Mesenchymal stem cell (in vitro differentiated cells and primary cell): Measurements from ENCODE around the gene ING2.

ENCODE experiments used
- DNase-seq: peaks from one replicate; pipeline ENCODE4 v3.0.0-alpha.2; 2013
- H2AFZ ChIP-seq: one replicate; pipeline ENCODE4 v1.6.1; 2013; ENCODE audit warnings: low read depth, mild to moderate bottlenecking, control low read depth, inconsistent platforms, low read length, moderate library complexity
- H2AK5ac ChIP-seq: 2 replicates; pipeline ENCODE4 v1.6.1; 2013; ENCODE audit warnings: low read length, moderate library complexity, mild to moderate bottlenecking, inconsistent platforms; ENCODE audit not compliant: severe bottlenecking
- H2BK120ac ChIP-seq: one replicate; pipeline ENCODE4 v1.6.1; 2013; ENCODE audit warnings: low read depth, mild to moderate bottlenecking, inconsistent platforms, low read length, moderate library complexity
- H2BK12ac ChIP-seq, 2 experiments: one replicate each; pipeline ENCODE4 v1.6.1; 2013; ENCODE audit warnings: inconsistent platforms in 2 of 2, low read length in 2 of 2, mild to moderate bottlenecking in 2 of 2, moderate library complexity in 2 of 2, control low read depth in 1 of 2
- H2BK15ac ChIP-seq: one replicate; pipeline ENCODE4 v1.6.1; 2013; ENCODE audit warnings: mild to moderate bottlenecking, low read depth, inconsistent platforms; ENCODE audit not compliant: poor library complexity, severe bottlenecking
- H2BK5ac ChIP-seq: 2 replicates; pipeline ENCODE4 v1.6.1; 2013; ENCODE audit warnings: low read depth, mild to moderate bottlenecking, low read length, control low read depth, inconsistent platforms; ENCODE audit not compliant: poor library complexity, severe bottlenecking
- H3K14ac ChIP-seq, 2 experiments: one replicate each; pipeline ENCODE4 v1.6.1; 2013; ENCODE audit warnings: inconsistent platforms in 2 of 2, low read length in 2 of 2, control low read depth in 1 of 2, mild to moderate bottlenecking in 1 of 2, moderate library complexity in 1 of 2
- H3K18ac ChIP-seq, 2 experiments: one replicate each; pipeline ENCODE4 v1.6.1; 2013; ENCODE audit warnings: inconsistent platforms in 2 of 2, low read length in 2 of 2, control low read depth in 1 of 2, low read depth in 1 of 2, mild to moderate bottlenecking in 1 of 2
- H3K23ac ChIP-seq, 2 experiments: one replicate each; pipeline ENCODE4 v1.6.1; 2013; ENCODE audit warnings: inconsistent platforms in 2 of 2, low read length in 2 of 2, mild to moderate bottlenecking in 2 of 2, moderate library complexity in 2 of 2, control low read depth in 1 of 2
- H3K27ac ChIP-seq: 2 replicates; pipeline ENCODE4 v1.5.1; 2013; ENCODE audit warnings: mild to moderate bottlenecking, moderate library complexity, low read length, control low read depth, inconsistent platforms; ENCODE audit not compliant: poor library complexity, severe bottlenecking
- H3K27me3 ChIP-seq, 2 experiments: 2 replicates each; pipeline versions ENCODE4 v1.6.1 to v1.7.0; 2013; ENCODE audit warnings: low read length in 2 of 2, mild to moderate bottlenecking in 2 of 2, moderate library complexity in 2 of 2, control low read depth in 1 of 2, inconsistent platforms in 1 of 2; ENCODE audit not compliant: control insufficient read depth in 1 of 2, insufficient read depth in 1 of 2
- H3K36me3 ChIP-seq, 2 experiments: 2 replicates each; pipeline versions ENCODE4 v1.6.1 to v1.7.0; 2013; ENCODE audit warnings: low read length in 2 of 2, control low read depth in 1 of 2, inconsistent platforms in 1 of 2, low read depth in 1 of 2, mild to moderate bottlenecking in 1 of 2; ENCODE audit not compliant: insufficient read depth in 2 of 2, control insufficient read depth in 1 of 2
- H3K4ac ChIP-seq, 2 experiments: one replicate each; pipeline ENCODE4 v1.6.1; 2013; ENCODE audit warnings: inconsistent platforms in 2 of 2, low read length in 2 of 2, mild to moderate bottlenecking in 2 of 2, moderate library complexity in 2 of 2, control low read depth in 1 of 2, low read depth in 1 of 2
- H3K4me1 ChIP-seq: 2 replicates; pipeline ENCODE4 v1.6.1; 2013; ENCODE audit warnings: low read depth, low read length, control low read depth; ENCODE audit not compliant: control insufficient read depth, insufficient read depth
- H3K4me2 ChIP-seq: 2 replicates; pipeline ENCODE4 v1.6.1; 2013; ENCODE audit warnings: low read length, mild to moderate bottlenecking, inconsistent platforms; ENCODE audit not compliant: poor library complexity, severe bottlenecking
- H3K4me3 ChIP-seq, 2 experiments: 2 replicates each; pipeline versions ENCODE4 v1.5.1 to v1.7.0; 2013; ENCODE audit warnings: low read length in 2 of 2, mild to moderate bottlenecking in 2 of 2, control low read depth in 1 of 2, low read depth in 1 of 2; ENCODE audit not compliant: insufficient read depth in 1 of 2
- H3K79me1 ChIP-seq: replicated peaks from 2 replicates; pipeline ENCODE4 v1.6.1; 2013; ENCODE audit warnings: mild to moderate bottlenecking, control low read depth, low read length, inconsistent platforms; ENCODE audit not compliant: poor library complexity, severe bottlenecking
- H3K9ac ChIP-seq: 2 replicates; pipeline ENCODE4 v1.7.0; 2013; ENCODE audit warnings: mild to moderate bottlenecking, low read length, moderate library complexity
- H3K9me3 ChIP-seq: 2 replicates; pipeline ENCODE4 v1.7.0; 2013; ENCODE audit warnings: mild to moderate bottlenecking, low read length; ENCODE audit not compliant: control insufficient read depth
- H4K8ac ChIP-seq: one replicate; pipeline ENCODE4 v1.6.1; 2013; ENCODE audit warnings: inconsistent platforms, mild to moderate bottlenecking, low read length, moderate library complexity
- H4K91ac ChIP-seq: one replicate; pipeline ENCODE4 v1.6.1; 2013; ENCODE audit warnings: mild to moderate bottlenecking, low read length, inconsistent platforms
- WGBS: methylation state at CpG from one replicate; pipeline ENCODE4 v1.1.7; 2013; ENCODE audit warnings: mixed read lengths; 5-methylcytosine and 5-hydroxymethylcytosine counted together

Gene ING2

DNA sequence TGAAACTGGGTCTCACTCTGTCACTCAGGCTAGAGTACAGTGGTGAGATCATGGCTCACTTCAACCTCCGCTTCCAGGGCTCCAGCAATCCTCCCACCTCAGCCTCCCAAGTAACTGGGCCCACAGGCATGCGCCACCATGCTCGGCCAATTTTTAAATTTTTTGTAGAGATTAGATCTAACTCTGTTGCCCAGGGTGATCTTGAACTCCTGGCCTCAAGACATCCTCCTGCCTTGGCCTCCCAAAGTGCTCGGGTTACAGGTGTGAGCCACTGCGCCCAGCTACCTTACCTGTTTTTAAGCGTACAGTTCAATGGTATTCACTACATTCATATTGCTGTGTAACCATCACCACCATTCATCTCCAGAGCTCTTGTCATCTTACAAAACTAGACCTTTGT lies 41.5 kb downstream of the ING2 start:
- 95% methylated on average over 6 of the region's 6 CpGs for WGBS
- Histone ChIP-seq H3K4me2 (no peak overlapping the region), H3K27ac (no peak overlapping the region), H3K9me3 (peaks cover 12% of the 10 kb centered on the region), H3K4ac (no peak overlapping the region), H3K27me3 (peaks cover 12 to 19% of the 10 kb centered on the region in 2 experiments), H3K79me1 (no peaks in the 10 kb centered on the region), H3K4me3 (no peak overlapping the region), H3K23ac (no peak overlapping the region), H2BK5ac (no peak overlapping the region), H2AK5ac (no peak overlapping the region), H2BK120ac (no peak overlapping the region), H2BK12ac (no peak overlapping the region), H3K18ac (no peak overlapping the region), H2AFZ (no peak overlapping the region), H2BK15ac (no peak overlapping the region), H4K8ac (no peak overlapping the region), H3K14ac (no peak overlapping the region), H3K4me1 (no peaks in the 10 kb centered on the region), H3K36me3 (no peaks in the 10 kb centered on the region), H4K91ac (no peak overlapping the region), H3K9ac (no peak overlapping the region)
- no peak for DNase-seq

DNA sequence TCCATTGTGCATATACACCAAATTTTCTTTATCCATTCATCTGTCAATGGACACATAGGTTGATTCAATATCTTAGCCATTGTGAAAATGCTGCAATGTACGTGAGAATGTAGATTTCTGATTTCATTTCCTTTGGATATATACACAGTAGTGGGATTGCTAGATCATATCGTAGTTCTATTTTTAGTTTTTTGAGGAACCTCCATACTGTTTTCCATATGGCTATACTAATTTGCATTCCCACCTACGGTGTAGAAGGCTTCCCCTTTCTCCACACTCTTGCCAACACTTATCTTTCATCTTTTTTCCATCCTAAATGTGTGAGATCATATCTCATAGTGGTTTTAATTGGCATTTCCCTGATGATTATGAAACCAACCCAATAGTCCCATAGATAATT lies 43.4 kb downstream of the ING2 start:
- Histone ChIP-seq H3K9me3 (peaks cover 12% of the 10 kb centered on the region), H3K18ac (no peak overlapping the region), H2BK15ac (no peak overlapping the region), H2AFZ (no peak overlapping the region), H3K4ac (no peak overlapping the region), H3K14ac (no peak overlapping the region), H3K4me3 (no peak overlapping the region), H3K27me3 (peaks cover 3 to 9% of the 10 kb centered on the region in 2 experiments), H3K27ac (no peak overlapping the region), H3K4me2 (no peak overlapping the region), H3K9ac (no peak overlapping the region), H2BK12ac (no peak overlapping the region), H2BK120ac (no peak overlapping the region), H3K4me1 (no peaks in the 10 kb centered on the region), H4K8ac (no peak overlapping the region), H2BK5ac (no peak overlapping the region), H3K36me3 (no peaks in the 10 kb centered on the region), H2AK5ac (no peak overlapping the region), H3K23ac (no peak overlapping the region), H4K91ac (no peak overlapping the region), H3K79me1 (no peaks in the 10 kb centered on the region)
- DNase-seq: no peak
- WGBS: no CpG with 5 or more reads among the region's 3 CpGs

GRCh38 chr4:183550345-183551093 lies 45.7 kb downstream of the ING2 start:
- DNase-seq: no peak

GRCh38 chr4:183552274-183553146 lies 47.7 kb downstream of the ING2 start:
- peaks cover 4% of the 10 kb centered on the region for H3K9me3 ChIP-seq
- no peak overlapping the region for H3K14ac ChIP-seq
- H3K4ac ChIP-seq: no peak overlapping the region
- H3K36me3 ChIP-seq: no peaks in the 10 kb centered on the region
- 86% methylated on average over 18 of the region's 18 CpGs for WGBS
- no peak overlapping the region for H3K18ac ChIP-seq
- H3K79me1 ChIP-seq: no peaks in the 10 kb centered on the region
- H2BK120ac ChIP-seq: no peak overlapping the region
- peaks cover 0 to 8% of the 10 kb centered on the region in 2 experiments for H3K27me3 ChIP-seq
- no peak overlapping the region for H4K8ac ChIP-seq
- H2AFZ ChIP-seq: no peak overlapping the region
- H2AK5ac ChIP-seq: no peak overlapping the region
- no peak overlapping the region for H2BK5ac ChIP-seq
- H3K9ac ChIP-seq: no peak overlapping the region
- no peak overlapping the region for H2BK15ac ChIP-seq
- no peak overlapping the region for H4K91ac ChIP-seq
- H2BK12ac ChIP-seq: no peak overlapping the region
- DNase-seq: no peak
- H3K4me2 ChIP-seq: no peak overlapping the region
- H3K23ac ChIP-seq: no peak overlapping the region
- no peak overlapping the region for H3K4me3 ChIP-seq
- H3K4me1 ChIP-seq: peaks cover 3% of the 10 kb centered on the region
- no peak overlapping the region for H3K27ac ChIP-seq

More at GRCh38 chr4:183550345-183551093, 45.7 kb downstream of the ING2 start:
- H3K27me3 ChIP-seq: peaks cover 0 to 3% of the 10 kb centered on the region in 2 experiments
- no peak overlapping the region for H3K27ac ChIP-seq
- no peak overlapping the region for H3K23ac ChIP-seq
- H2AK5ac ChIP-seq: no peak overlapping the region
- H2BK12ac ChIP-seq: no peak overlapping the region
- H4K8ac ChIP-seq: no peak overlapping the region
- no peak overlapping the region for H4K91ac ChIP-seq
- no peak overlapping the region for H3K4me3 ChIP-seq
- no peak overlapping the region for H2BK120ac ChIP-seq
- no peak overlapping the region for H3K14ac ChIP-seq
- H3K36me3 ChIP-seq: no peaks in the 10 kb centered on the region
- H2AFZ ChIP-seq: no peak overlapping the region
- H3K4me1 ChIP-seq: peaks cover 3% of the 10 kb centered on the region
- H3K18ac ChIP-seq: no peak overlapping the region
- no peak overlapping the region for H2BK15ac ChIP-seq
- H3K9ac ChIP-seq: no peak overlapping the region
- no peak overlapping the region for H2BK5ac ChIP-seq
- WGBS: 82% methylated on average over 5 of the region's 5 CpGs
- H3K4me2 ChIP-seq: no peak overlapping the region
- no peaks in the 10 kb centered on the region for H3K9me3 ChIP-seq
- no peaks in the 10 kb centered on the region for H3K79me1 ChIP-seq
- H3K4ac ChIP-seq: no peak overlapping the region
